ENCODE measurements around the gene TREML2.

- TF ChIP-seq POLR2AphosphoS5 (IDR thresholded peaks at IDR 0.05; ENCODE audit: low read depth, low read length) (no peak), POLR2A (IDR thresholded peaks at IDR 0.05; ENCODE audit: low read depth, low read length) (no peak), TAF1 (IDR thresholded peaks at IDR 0.05; ENCODE audit: low read depth, low read length) (no peak), SPI1 (IDR thresholded peaks at IDR 0.05; ENCODE audit: low read depth, low read length) (no peak), PAX5 (IDR thresholded peaks at IDR 0.05; ENCODE audit: insufficient read depth, low read length, severe bottlenecking) (no peak), POU2F2 (IDR thresholded peaks at IDR 0.05; ENCODE audit: low read depth, low read length) (no peak)
These were observed 27.7 kb upstream of the TREML2 start for GRCh38 chr6:41228616-41229015.

All from GM12891 (cell line).